Panc1 (cell line): Measurements from ENCODE around the gene MCF2L. TPM values are rescaled to one million over a fixed set of nuclear protein-coding genes. Genes with fewer than 3 reads are reported as not detected.

Experiments
- ATAC-seq: fragments of 200-7000 bp; cut with Tn5 transposase; 2 replicates; pipeline ENCODE4 v1.9.1; 2020; ENCODE audit warnings: mild to moderate bottlenecking, moderate library complexity
- BruUV-seq: library from RNA; stranded (reverse); fragments of 400-500 nt; replicated peaks from 2 replicates; lab custom pipeline; 2021; lab: Mats Ljungman, UMichigan
- CTCF ChIA-PET: fragments of 300-600 bp; sonication (Branson Sonifier 250); formaldehyde crosslinking; loops from one replicate; lab custom pipeline; 2022; ENCODE audit warnings: antibody characterized with exemption; lab: Charles Lee
- POLR2A ChIA-PET: fragments of 300-600 bp; sonication (Branson Sonifier 250); formaldehyde crosslinking; loops from one replicate; lab custom pipeline; 2022; ENCODE audit warnings: antibody characterized with exemption; lab: Charles Lee
- DNase-seq: peaks from one replicate; pipeline ENCODE4 v3.0.0-alpha.2; 2010; ENCODE audit warnings: low read depth, low spot score
- H3K27ac ChIP-seq: 2 replicates; pipeline ENCODE4 v1.5.1; 2011; ENCODE audit warnings: mild to moderate bottlenecking, low read length, inconsistent platforms
- H3K27me3 ChIP-seq: fragments of 200-500 bp; sonication (Bioruptor generic); 2 replicates; pipeline ENCODE4 v1.6.0; 2014; ENCODE audit warnings: low read length, inconsistent platforms; ENCODE audit not compliant: control insufficient read depth, insufficient read depth
- H3K36me3 ChIP-seq: fragments of 200-500 bp; sonication (Bioruptor generic); 2 replicates; pipeline ENCODE4 v1.5.1; 2014; ENCODE audit warnings: inconsistent platforms, mild to moderate bottlenecking, low read length, moderate library complexity; ENCODE audit not compliant: control insufficient read depth, insufficient read depth
- H3K4me1 ChIP-seq: 2 replicates; pipeline ENCODE4 v1.5.1; 2011; ENCODE audit warnings: inconsistent platforms, mild to moderate bottlenecking, low read length, moderate library complexity; ENCODE audit not compliant: control insufficient read depth, insufficient read depth
- H3K4me3 ChIP-seq, 2 experiments: 2 replicates each; pipeline ENCODE4 v1.5.1; 2011 to 2012; ENCODE audit warnings: low read depth in 2 of 2, low read length in 2 of 2, mild to moderate bottlenecking in 2 of 2, inconsistent platforms in 1 of 2, moderate library complexity in 1 of 2
- H3K9me3 ChIP-seq: fragments of 200-500 bp; sonication (Bioruptor generic); 2 replicates; pipeline ENCODE4 v1.5.1; 2014; ENCODE audit warnings: low read depth, mild to moderate bottlenecking, inconsistent platforms, low read length, moderate library complexity; ENCODE audit not compliant: control insufficient read depth, insufficient read depth
- POLR2AphosphoS5 ChIP-seq: IDR thresholded peaks from 2 replicates; pipeline ENCODE4 v1.6.1; 2012; ENCODE audit warnings: mild to moderate bottlenecking, low read depth, low read length, moderate library complexity
- REST ChIP-seq, 2 experiments: IDR thresholded peaks; 2 replicates each; pipeline ENCODE4 v1.6.1; 2011 to 2012; ENCODE audit warnings: low read depth in 2 of 2, control low read depth in 1 of 2, low read length in 1 of 2, mild to moderate bottlenecking in 1 of 2, moderate library complexity in 1 of 2; ENCODE audit not compliant: insufficient read depth in 1 of 2
- SIN3A ChIP-seq: IDR thresholded peaks from 2 replicates; pipeline ENCODE4 v1.6.1; 2012; ENCODE audit warnings: low read depth, mild to moderate bottlenecking, low read length, moderate library complexity, borderline replicate concordance; ENCODE audit not compliant: insufficient read depth
- TCF7L2 ChIP-seq: IDR thresholded peaks from 2 replicates; pipeline ENCODE4 v1.6.1; 2011; ENCODE audit warnings: mild to moderate bottlenecking, low read depth, low read length, inconsistent platforms
- in situ Hi-C: cut with HindIII; loops from 2 replicates; pipeline ENCODE4 v1.10.0; 2016; ENCODE audit warnings: low sequenced_read_pairs, low pct_unique_long_range_greater_than_20kb
- intact Hi-C: fragments of 100-400 bp; cut with micrococcal nuclease; formaldehyde crosslinking; loops from one replicate; pipeline ENCODE4 v1.10.0; 2022; ENCODE audit not compliant: unreplicated experiment
- total RNA-seq: library from RNA; stranded (reverse); gene quantifications from one replicate; pipeline ENCODE4 v1.2.1, GENCODE V29; 2021; ENCODE audit not compliant: unreplicated experiment
- TF ChIP-seq, protein P1 (sequence below): fragments of 450-650 bp; IDR thresholded peaks from 2 replicates; pipeline ENCODE4 v1.5.1; 2017; ENCODE audit warnings: mild to moderate bottlenecking

Gene MCF2L
- total RNA-seq, 1 experiment from 2014 or later, result 0.57 TPM

GRCh38 chr13:112952759-112953551, 16.1 kb upstream of the MCF2L start:
- H3K36me3 ChIP-seq, result no peaks in the 10 kb centered on the region
- DNase-seq (no peak), ATAC-seq (no peak)
- H3K9me3 ChIP-seq, result no peaks in the 10 kb centered on the region
- TF ChIP-seq REST (IDR thresholded peaks at IDR 0.05; ENCODE audit: insufficient read depth in 1 of 2, low read depth in 2 of 2, low read length in 1 of 2) (no peak), TCF7L2 (no peak)
- TF ChIP-seq, protein P1, sequence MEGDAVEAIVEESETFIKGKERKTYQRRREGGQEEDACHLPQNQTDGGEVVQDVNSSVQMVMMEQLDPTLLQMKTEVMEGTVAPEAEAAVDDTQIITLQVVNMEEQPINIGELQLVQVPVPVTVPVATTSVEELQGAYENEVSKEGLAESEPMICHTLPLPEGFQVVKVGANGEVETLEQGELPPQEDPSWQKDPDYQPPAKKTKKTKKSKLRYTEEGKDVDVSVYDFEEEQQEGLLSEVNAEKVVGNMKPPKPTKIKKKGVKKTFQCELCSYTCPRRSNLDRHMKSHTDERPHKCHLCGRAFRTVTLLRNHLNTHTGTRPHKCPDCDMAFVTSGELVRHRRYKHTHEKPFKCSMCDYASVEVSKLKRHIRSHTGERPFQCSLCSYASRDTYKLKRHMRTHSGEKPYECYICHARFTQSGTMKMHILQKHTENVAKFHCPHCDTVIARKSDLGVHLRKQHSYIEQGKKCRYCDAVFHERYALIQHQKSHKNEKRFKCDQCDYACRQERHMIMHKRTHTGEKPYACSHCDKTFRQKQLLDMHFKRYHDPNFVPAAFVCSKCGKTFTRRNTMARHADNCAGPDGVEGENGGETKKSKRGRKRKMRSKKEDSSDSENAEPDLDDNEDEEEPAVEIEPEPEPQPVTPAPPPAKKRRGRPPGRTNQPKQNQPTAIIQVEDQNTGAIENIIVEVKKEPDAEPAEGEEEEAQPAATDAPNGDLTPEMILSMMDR, result no peak
- no peak overlapping the region for H3K4me3 ChIP-seq
- BruUV-seq, result no TSS peak
- H3K4me1 ChIP-seq, result no peaks in the 10 kb centered on the region
- intact Hi-C loops, result no loop called here
- no peak overlapping the region for H3K27ac ChIP-seq
- POLR2A ChIA-PET, result no interaction called here
- CTCF ChIA-PET, result no interaction called here
- H3K27me3 ChIP-seq, result peaks cover 3% of the 10 kb centered on the region
- in situ Hi-C loops, result no loop called here

DNA sequence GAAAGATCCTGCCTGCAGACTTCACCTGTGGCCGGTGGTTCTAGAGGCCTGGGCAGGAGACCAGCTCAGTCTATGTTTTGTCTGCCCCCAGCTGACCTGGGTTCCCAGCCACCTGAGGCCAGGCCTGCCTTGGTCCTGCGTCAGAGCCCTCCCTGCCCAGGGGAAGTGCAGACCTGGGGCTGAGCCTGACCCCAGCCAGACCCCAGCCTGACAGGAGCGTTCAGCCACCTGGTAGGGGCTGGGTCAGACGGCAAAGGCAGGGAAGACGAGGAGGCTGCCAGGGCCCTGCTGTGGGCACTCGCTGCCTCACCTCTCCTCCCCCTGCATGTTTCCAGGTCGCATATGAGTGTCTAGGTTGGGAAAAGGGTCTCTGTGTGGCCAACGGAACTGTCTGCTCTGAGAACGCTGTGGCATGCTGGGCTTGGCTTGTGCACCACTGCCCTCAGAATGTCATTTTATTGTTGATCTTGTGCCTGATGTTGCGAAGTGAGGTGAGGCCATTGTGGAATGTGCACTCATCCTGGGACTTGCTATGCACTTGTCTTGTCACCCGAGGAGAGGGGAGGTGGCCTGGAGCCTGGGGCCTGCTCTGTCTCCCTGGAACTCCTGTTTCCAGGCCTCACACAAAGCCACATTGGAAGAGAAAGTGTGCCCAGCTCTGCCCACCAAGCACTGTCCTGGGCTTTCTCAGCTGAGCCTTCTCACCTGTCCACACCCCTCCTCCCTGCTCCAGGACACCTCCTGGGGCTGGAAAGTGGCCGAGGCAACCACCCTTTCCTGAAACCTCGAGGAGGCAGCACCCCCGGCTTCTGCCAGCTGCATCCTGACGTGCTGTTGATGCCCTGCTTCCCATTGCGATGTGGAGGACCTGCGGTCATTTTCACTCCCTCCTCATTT, 15.2 kb upstream of the MCF2L start:
- H3K27me3 ChIP-seq, result peaks cover 3% of the 10 kb centered on the region
- H3K36me3 ChIP-seq, result no peaks in the 10 kb centered on the region
- TF ChIP-seq POLR2AphosphoS5 (no peak), REST (IDR thresholded peaks at IDR 0.05; ENCODE audit: insufficient read depth in 1 of 2, low read depth in 2 of 2, low read length in 1 of 2) (no peak), TCF7L2 (no peak), SIN3A (no peak)
- TF ChIP-seq, protein P1, result no peak
- no TSS peak for BruUV-seq
- no peak overlapping the region for H3K27ac ChIP-seq
- no peaks in the 10 kb centered on the region for H3K4me1 ChIP-seq
- intact Hi-C loops, result no loop called here
- DNase-seq, result no peak
- ChIA-PET POLR2A (no interaction called here), CTCF (no interaction called here)
- H3K9me3 ChIP-seq, result no peaks in the 10 kb centered on the region
- in situ Hi-C loops, result no loop called here
- ATAC-seq, result no peak
- H3K4me3 ChIP-seq, result no peak overlapping the region
